Measurements from ENCODE around the gene RASSF4.

RASSF4 gene

GRCh38 chr10:44928462-44928861, 31.1 kb upstream of the RASSF4 start:
- DNase-seq = no peak

- no peak for DNase-seq
Observed at GRCh38 chr10:44929356-44930255, 30.0 kb upstream of the RASSF4 start.

GRCh38 chr10:44930904-44931620, 28.5 kb upstream of the RASSF4 start:
- no peak for DNase-seq

GRCh38 chr10:44931621-44932516, 27.7 kb upstream of the RASSF4 start:
- no peak for DNase-seq

GRCh38 chr10:44932517-44933450, 26.8 kb upstream of the RASSF4 start:
- no peak for DNase-seq

GRCh38 chr10:44933451-44934321, 25.9 kb upstream of the RASSF4 start:
- no peak for DNase-seq

- DNase-seq = no peak
Observed at GRCh38 chr10:44934416-44935200, 25.0 kb upstream of the RASSF4 start.

GRCh38 chr10:44935201-44935965, 24.2 kb upstream of the RASSF4 start:
- no peak for DNase-seq

GRCh38 chr10:44935966-44936295, 23.7 kb upstream of the RASSF4 start:
- DNase-seq = no peak

- DNase-seq = no peak
Observed at GRCh38 chr10:44936314-44936975, 23.2 kb upstream of the RASSF4 start.

GRCh38 chr10:44937196-44938005, 22.2 kb upstream of the RASSF4 start:
- DNase-seq = no peak

- no peak for DNase-seq
Observed at GRCh38 chr10:44938956-44939355, 20.6 kb upstream of the RASSF4 start.

GRCh38 chr10:44939691-44940401, 19.8 kb upstream of the RASSF4 start:
- DNase-seq = no peak

GRCh38 chr10:44944354-44944753, 15.2 kb upstream of the RASSF4 start:
- no peak for DNase-seq

- no peak for DNase-seq
Observed at GRCh38 chr10:44946205-44946604, 13.4 kb upstream of the RASSF4 start.

- DNase-seq = no peak
Observed at GRCh38 chr10:44947371-44948152, 12.0 kb upstream of the RASSF4 start.

Measured in NCI-H510A (cell line).